ENCODE data around the gene NTHL1.
A peak's percentile ranks its signal among the peaks of the same experiment; 100 is the strongest.

The NTHL1 gene

GRCh38 chr16:2047330-2048115, at the start of gene NTHL1, which contains the start of gene TSC2:
NTHL1 (minus strand) TSS chr16:2047834; CDS start chr16:2047823, 11 bp downstream.
TSC2 (plus strand) TSS chr16:2047985; CDS start chr16:2048616, 631 bp downstream.
- peak; percentile 96 for DNase-seq (ENCODE audit: low read depth)

- DNase-seq (ENCODE audit: low read depth), result no peak
These were observed 49.4 kb upstream of the NTHL1 start for GRCh38 chr16:2096853-2097595.

- DNase-seq (ENCODE audit: low read depth), result no peak
These were observed 48.4 kb upstream of the NTHL1 start for GRCh38 chr16:2095918-2096582.

- peak; percentile 81 for DNase-seq (ENCODE audit: low read depth)
These were observed 47.8 kb upstream of the NTHL1 start for GRCh38 chr16:2095315-2095853.

GRCh38 chr16:2093793-2094192, 46.2 kb upstream of the NTHL1 start:
- DNase-seq (ENCODE audit: low read depth), result no peak

GRCh38 chr16:2092866-2093265, 45.2 kb upstream of the NTHL1 start:
- no peak for DNase-seq (ENCODE audit: low read depth)

- no peak for DNase-seq (ENCODE audit: low read depth)
These were observed 44.6 kb upstream of the NTHL1 start for GRCh38 chr16:2092256-2092620.

GRCh38 chr16:2091547-2092255, 44.1 kb upstream of the NTHL1 start:
- DNase-seq (ENCODE audit: low read depth), result no peak

- DNase-seq (ENCODE audit: low read depth), result peak; percentile 48
These were observed 43.3 kb upstream of the NTHL1 start for GRCh38 chr16:2090777-2091546.

GRCh38 chr16:2090481-2090776, 42.8 kb upstream of the NTHL1 start:
- no peak for DNase-seq (ENCODE audit: low read depth)

GRCh38 chr16:2089706-2090480, 42.3 kb upstream of the NTHL1 start:
- no peak for DNase-seq (ENCODE audit: low read depth)

- no peak for DNase-seq (ENCODE audit: low read depth)
These were observed 41.2 kb upstream of the NTHL1 start for GRCh38 chr16:2088759-2089358.

- no peak for DNase-seq (ENCODE audit: low read depth)
These were observed 40.4 kb upstream of the NTHL1 start for GRCh38 chr16:2087748-2088631.

- DNase-seq (ENCODE audit: low read depth), result no peak
These were observed 39.4 kb upstream of the NTHL1 start for GRCh38 chr16:2086812-2087747.

GRCh38 chr16:2086106-2086742, 38.6 kb upstream of the NTHL1 start:
- no peak for DNase-seq (ENCODE audit: low read depth)

GRCh38 chr16:2085669-2086068, 38.0 kb upstream of the NTHL1 start:
- DNase-seq (ENCODE audit: low read depth), result no peak

- DNase-seq (ENCODE audit: low read depth), result no peak
These were observed 37.4 kb upstream of the NTHL1 start for GRCh38 chr16:2084895-2085625.

All from ELR (cell line).